Measurements from ENCODE around the gene KCND3. TPM values are rescaled to one million over a fixed set of nuclear protein-coding genes. Genes with fewer than 3 reads are reported as not detected.
"Not testable (repeated sequence)": the region's sequence is repeated elsewhere in the genome, so short reads cannot be mapped to it uniquely, and the experiment has no call there.

KCND3 gene
- total and polyA plus RNA-seq, 2 experiments from 2014 or later, result 0.16 to 0.33 TPM

DNA sequence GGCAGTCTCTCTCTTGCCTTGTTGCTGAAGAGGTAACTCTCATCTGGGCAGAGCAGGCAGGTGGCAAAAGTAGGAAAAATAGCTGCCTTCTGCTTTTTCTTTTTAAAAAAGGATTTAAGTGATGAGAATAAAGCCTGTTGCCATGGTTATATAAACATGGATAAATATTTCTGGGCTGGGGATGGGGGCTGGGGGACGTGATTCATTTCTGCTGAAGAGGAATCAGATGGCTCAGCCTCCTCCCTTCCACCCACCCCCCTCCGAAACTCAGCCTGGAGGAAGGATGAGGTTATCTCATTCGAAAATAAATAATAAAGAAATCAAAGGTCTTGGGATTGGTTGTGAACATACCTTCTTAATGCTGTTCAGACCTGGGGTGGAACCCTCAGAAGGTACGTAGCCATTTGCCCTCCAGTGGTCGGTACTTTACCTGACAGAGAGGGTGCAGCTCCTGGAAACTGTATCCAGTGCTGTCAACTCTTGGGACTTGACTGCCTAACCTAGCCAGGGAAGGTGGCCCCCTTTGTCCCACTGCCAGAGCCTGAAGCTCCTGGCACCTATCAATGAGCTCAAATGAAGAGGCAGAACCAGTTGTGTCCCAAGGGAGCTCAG lies 246.4 kb downstream of the KCND3 start:
- Histone ChIP-seq H3K4me3 (no peak overlapping the region), H3K27ac (peak overlapping the region; percentile 17), H3K27me3 (no peaks in the 10 kb centered on the region), H3K36me3 (no peaks in the 10 kb centered on the region), H3K9me3 (ENCODE audit: low read depth) (no peaks in the 10 kb centered on the region), H3K4me1 (ENCODE audit: low read depth) (peaks cover 15% of the 10 kb centered on the region)
- TF ChIP-seq, protein P1, sequence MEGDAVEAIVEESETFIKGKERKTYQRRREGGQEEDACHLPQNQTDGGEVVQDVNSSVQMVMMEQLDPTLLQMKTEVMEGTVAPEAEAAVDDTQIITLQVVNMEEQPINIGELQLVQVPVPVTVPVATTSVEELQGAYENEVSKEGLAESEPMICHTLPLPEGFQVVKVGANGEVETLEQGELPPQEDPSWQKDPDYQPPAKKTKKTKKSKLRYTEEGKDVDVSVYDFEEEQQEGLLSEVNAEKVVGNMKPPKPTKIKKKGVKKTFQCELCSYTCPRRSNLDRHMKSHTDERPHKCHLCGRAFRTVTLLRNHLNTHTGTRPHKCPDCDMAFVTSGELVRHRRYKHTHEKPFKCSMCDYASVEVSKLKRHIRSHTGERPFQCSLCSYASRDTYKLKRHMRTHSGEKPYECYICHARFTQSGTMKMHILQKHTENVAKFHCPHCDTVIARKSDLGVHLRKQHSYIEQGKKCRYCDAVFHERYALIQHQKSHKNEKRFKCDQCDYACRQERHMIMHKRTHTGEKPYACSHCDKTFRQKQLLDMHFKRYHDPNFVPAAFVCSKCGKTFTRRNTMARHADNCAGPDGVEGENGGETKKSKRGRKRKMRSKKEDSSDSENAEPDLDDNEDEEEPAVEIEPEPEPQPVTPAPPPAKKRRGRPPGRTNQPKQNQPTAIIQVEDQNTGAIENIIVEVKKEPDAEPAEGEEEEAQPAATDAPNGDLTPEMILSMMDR (IDR thresholded peaks at IDR 0.05; ENCODE audit: low read depth, low read length), result no peak
- no peak for DNase-seq (ENCODE audit: low read depth in 1 of 2, low spot score in 1 of 2)

DNA sequence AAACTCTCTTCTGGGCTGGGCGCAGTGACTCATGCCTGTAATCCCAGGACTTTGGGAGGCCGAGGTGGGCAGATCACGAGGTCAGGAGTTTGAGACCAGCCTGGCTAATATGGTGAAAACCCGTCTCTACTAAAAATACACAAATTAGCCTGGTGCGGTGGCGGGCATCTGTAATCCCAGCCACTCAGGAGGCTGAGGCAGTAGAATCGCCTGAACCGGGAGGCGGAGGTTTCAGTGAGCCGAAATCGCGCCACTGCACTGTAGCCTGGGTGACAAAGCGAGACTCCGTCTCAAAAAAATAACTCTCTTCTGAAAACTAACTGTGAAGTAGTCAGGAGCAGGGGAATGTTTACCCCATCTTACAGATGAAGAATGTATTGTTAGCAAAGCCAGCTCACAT lies 247.2 kb downstream of the KCND3 start:
- not testable (repeated sequence) for H3K27ac ChIP-seq; H3K36me3 ChIP-seq; H3K9me3 ChIP-seq (ENCODE audit: low read depth); H3K27me3 ChIP-seq; DNase-seq (ENCODE audit: low read depth in 1 of 2, low spot score in 1 of 2); H3K4me3 ChIP-seq
- H3K4me1 ChIP-seq (ENCODE audit: low read depth), result peaks cover 18% of the 10 kb centered on the region

DNA sequence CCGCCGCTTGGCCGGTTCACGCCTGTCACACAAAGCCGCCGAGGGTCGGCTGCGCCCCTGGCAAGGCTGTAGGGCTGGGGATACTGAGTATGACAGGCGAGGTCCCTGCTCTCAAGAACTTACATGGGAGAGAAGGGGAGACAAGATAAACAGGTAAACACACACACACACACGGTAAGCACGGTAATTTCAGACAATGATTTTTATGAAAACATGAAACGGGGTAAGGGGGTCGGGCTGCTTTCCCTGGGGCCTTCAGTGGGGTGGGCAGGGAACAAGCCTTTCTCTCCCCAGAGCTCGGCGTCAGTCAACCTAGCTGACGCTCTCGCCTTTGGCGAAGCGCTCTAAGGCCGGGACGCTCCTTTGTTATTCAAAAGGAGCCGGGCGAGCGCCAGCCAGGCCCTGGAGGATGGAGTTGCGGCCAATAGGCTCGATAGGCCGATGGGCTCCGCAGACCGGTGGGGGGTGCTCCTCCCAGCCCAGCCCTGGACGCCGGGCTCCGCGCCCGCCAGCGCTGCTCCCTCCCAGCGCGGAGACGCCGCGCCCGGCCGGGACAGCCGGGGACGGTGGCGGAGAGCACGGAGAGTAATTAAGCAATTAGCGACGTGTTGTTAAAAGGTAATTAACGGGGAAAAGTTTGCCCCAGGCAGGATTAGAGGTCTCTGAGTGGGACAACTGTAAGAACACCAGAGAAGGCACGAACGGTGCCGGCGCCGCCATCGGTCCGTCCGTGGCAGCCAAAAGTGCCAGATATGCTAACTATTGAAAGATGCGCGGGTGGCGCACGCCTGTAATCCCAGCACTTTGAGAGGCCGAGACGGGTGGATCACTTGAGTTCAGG lies 249.3 kb downstream of the KCND3 start:
- peak; percentile 78 to 87 for DNase-seq (ENCODE audit: low read depth in 1 of 2, low spot score in 1 of 2)
- Histone ChIP-seq H3K27ac (peak overlapping the region; percentile 79), H3K36me3 (no peaks in the 10 kb centered on the region), H3K9me3 (ENCODE audit: low read depth) (no peaks in the 10 kb centered on the region), H3K27me3 (no peaks in the 10 kb centered on the region), H3K4me1 (ENCODE audit: low read depth) (peaks cover 23% of the 10 kb centered on the region), H3K4me3 (peak overlapping the region; percentile 53)
- TF ChIP-seq, protein P1 (IDR thresholded peaks at IDR 0.05; ENCODE audit: low read depth, low read length), result peak; percentile 11

DNA sequence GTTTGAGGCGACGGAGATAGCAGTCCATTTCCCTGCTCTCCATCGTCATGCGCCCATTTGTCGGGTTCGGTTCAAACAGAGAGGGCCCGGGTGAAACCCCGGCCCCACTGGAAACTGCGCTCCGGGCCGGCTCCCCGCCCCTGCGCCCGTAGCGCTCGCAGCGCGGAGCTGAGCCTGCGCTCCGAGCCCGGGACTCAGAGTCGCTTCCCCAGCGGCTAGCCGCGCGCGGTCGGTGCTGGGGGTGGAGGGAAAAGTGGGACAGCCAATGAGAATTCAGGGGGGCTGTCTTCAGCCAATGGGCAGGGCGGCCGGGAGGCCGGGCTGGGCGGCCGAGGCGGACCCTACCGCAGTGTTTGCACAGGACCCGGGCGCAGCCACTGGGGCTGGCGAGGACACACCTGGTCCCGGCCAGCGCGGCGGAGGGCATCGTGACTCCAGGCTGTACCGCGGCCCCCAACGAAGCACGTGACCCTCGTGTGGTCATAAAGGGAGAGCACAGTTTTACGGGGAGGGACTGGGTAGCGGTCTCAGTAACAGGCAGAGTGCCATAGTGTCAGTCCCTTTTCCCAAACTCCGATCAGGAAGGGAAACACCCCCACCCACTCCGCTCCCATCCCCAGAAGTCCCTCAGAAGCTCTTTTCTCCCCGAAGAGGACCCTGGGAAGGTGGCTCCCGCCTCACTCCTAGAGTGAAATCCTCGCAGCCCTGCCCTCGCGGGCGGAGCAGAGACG lies 250.1 kb downstream of the KCND3 start, which contains the start of gene INKA2:
Gene INKA2 (minus strand): TSS at position 202 of the 731 bp plus-strand sequence. CDS start 153 bp downstream, at position 49.
- Histone ChIP-seq H3K9me3 (ENCODE audit: low read depth) (no peaks in the 10 kb centered on the region), H3K4me3 (peak within 1 kb of the TSS; percentile 53), H3K27ac (peak within 1 kb of the TSS; percentile 79), H3K4me1 (ENCODE audit: low read depth) (peaks cover 23% of the 10 kb centered on the region), H3K36me3 (no peaks in the 10 kb centered on the region), H3K27me3 (no peaks in the 10 kb centered on the region)
- TF ChIP-seq, protein P1 (IDR thresholded peaks at IDR 0.05; ENCODE audit: low read depth, low read length), result no peak
- DNase-seq (ENCODE audit: low read depth in 1 of 2, low spot score in 1 of 2), result peak; percentile 86 to 94

DNA sequence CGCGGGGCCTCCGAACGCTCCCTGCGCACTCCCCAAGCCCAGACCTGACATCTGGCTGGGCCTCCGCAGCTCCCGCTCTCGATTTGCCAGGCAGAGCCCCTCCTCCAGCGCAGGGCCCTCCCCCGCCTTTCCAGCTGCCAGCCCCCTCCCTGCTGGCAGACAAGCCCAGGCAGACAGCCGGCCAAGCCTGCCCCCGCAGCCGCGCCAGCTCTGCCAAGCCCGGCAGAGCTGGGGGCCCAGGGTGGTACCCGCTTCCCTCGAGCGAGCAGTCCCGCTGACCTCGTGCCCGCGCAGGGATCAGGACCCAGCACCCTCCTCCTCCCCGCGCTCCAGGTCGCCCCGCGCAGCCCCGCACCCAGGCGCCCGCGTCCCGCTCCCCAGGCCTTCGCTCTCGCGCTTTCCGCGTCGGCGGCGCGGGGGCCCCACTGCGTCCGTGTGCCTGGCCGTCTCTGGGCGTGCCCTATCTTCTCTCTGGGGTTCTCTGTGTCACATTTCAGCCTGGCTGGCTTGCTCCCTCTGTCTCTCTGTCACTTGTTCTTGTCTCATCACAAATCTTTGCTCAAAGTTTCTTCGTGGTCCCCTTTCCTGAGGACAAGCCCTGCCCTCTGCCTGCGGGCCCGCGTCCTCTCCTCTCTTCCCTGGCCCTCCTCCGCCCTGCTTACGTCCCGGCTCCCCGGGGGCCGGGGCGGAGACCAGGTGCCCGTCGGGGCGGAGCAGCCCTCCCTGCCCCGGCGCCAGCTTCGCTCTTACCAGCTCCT lies 250.9 kb downstream of the KCND3 start:
- Histone ChIP-seq H3K4me3 (peak overlapping the region; percentile 53), H3K36me3 (no peaks in the 10 kb centered on the region), H3K9me3 (ENCODE audit: low read depth) (no peaks in the 10 kb centered on the region), H3K27ac (peak overlapping the region; percentile 79), H3K27me3 (no peaks in the 10 kb centered on the region), H3K4me1 (ENCODE audit: low read depth) (peaks cover 23% of the 10 kb centered on the region)
- TF ChIP-seq, protein P1 (IDR thresholded peaks at IDR 0.05; ENCODE audit: low read depth, low read length), result no peak
- peak; percentile 76 to 79 for DNase-seq (ENCODE audit: low read depth in 1 of 2, low spot score in 1 of 2)

Data from cardiac muscle cell (in vitro differentiated cells and primary cell).